Mucosa of rectum (tissue), 2 donors: Measurements from ENCODE around the gene TMEM222.

Experiments
- H3K27ac ChIP-seq, 2 donors: one replicate each; pipeline ENCODE4 v1.7.0; 2013; ENCODE audit warnings: inconsistent platforms in 2 of 2, low read depth in 2 of 2, low read length in 2 of 2
- H3K27me3 ChIP-seq, 2 donors: one replicate each; pipeline ENCODE4 v1.7.0; 2013; ENCODE audit warnings: low read length in 2 of 2; ENCODE audit not compliant: control insufficient read depth in 2 of 2, insufficient read depth in 2 of 2
- H3K36me3 ChIP-seq, 2 donors: one replicate each; pipeline ENCODE4 v1.7.0; 2013; ENCODE audit warnings: low read length in 2 of 2; ENCODE audit not compliant: control insufficient read depth in 2 of 2, insufficient read depth in 2 of 2
- H3K4me1 ChIP-seq, 2 donors: one replicate each; pipeline ENCODE4 v1.7.0; 2013; ENCODE audit warnings: low read length in 2 of 2, mild to moderate bottlenecking in 1 of 2; ENCODE audit not compliant: control insufficient read depth in 2 of 2, insufficient read depth in 2 of 2
- H3K4me3 ChIP-seq, 2 donors: one replicate each; pipeline ENCODE4 v1.7.0; 2013; ENCODE audit warnings: low read length in 2 of 2
- H3K9ac ChIP-seq, 2 donors: one replicate each; pipeline ENCODE4 v1.7.0; 2013; ENCODE audit warnings: low read length in 2 of 2, low read depth in 1 of 2, mild to moderate bottlenecking in 1 of 2
- H3K9me3 ChIP-seq, 2 donors: one replicate each; pipeline ENCODE4 v1.7.0; 2013; ENCODE audit warnings: low read length in 2 of 2; ENCODE audit not compliant: control insufficient read depth in 2 of 2
- donor health status: healthy.
- donor health status: Normal muscosa, but diverticular disease.

The TMEM222 gene

GRCh38 chr1:27327964-27328363 is 6.0 kb downstream of the TMEM222 start:
- no peaks in the 10 kb centered on the region for H3K27me3 ChIP-seq
- peaks cover 6 to 10% of the 10 kb centered on the region in 2 donors for H3K4me1 ChIP-seq
- H3K27ac ChIP-seq, result no peak overlapping the region
- H3K4me3 ChIP-seq, result no peak overlapping the region
- no peaks in the 10 kb centered on the region for H3K9me3 ChIP-seq
- H3K9ac ChIP-seq, result no peak overlapping the region
- H3K36me3 ChIP-seq, result peaks cover 28 to 46% of the 10 kb centered on the region in 2 donors

- no peak overlapping the region for H3K27ac ChIP-seq
- peaks cover 39 to 57% of the 10 kb centered on the region in 2 donors for H3K36me3 ChIP-seq
- no peaks in the 10 kb centered on the region for H3K27me3 ChIP-seq
- H3K9me3 ChIP-seq, result no peaks in the 10 kb centered on the region
- no peaks in the 10 kb centered on the region for H3K4me1 ChIP-seq
- no peak overlapping the region for H3K4me3 ChIP-seq
- no peak overlapping the region for H3K9ac ChIP-seq
These were observed 8.8 kb downstream of the TMEM222 start for GRCh38 chr1:27330786-27331185.

GRCh38 chr1:27331426-27331825 is 9.5 kb downstream of the TMEM222 start:
- H3K36me3 ChIP-seq, result peaks cover 39 to 58% of the 10 kb centered on the region in 2 donors
- H3K27ac ChIP-seq, result no peak overlapping the region
- no peaks in the 10 kb centered on the region for H3K4me1 ChIP-seq
- no peak overlapping the region for H3K9ac ChIP-seq
- no peak overlapping the region for H3K4me3 ChIP-seq
- H3K9me3 ChIP-seq, result no peaks in the 10 kb centered on the region
- H3K27me3 ChIP-seq, result no peaks in the 10 kb centered on the region

- Histone ChIP-seq H3K9ac (no peak overlapping the region), H3K36me3 (peaks cover 39 to 59% of the 10 kb centered on the region in 2 donors), H3K9me3 (no peaks in the 10 kb centered on the region), H3K27ac (no peak overlapping the region), H3K4me3 (no peak overlapping the region), H3K27me3 (no peaks in the 10 kb centered on the region), H3K4me1 (no peaks in the 10 kb centered on the region)
These were observed 10.0 kb downstream of the TMEM222 start for GRCh38 chr1:27331922-27332321.

GRCh38 chr1:27332536-27333281 is 10.7 kb downstream of the TMEM222 start:
- Histone ChIP-seq H3K9me3 (no peaks in the 10 kb centered on the region), H3K27ac (no peak overlapping the region), H3K27me3 (no peaks in the 10 kb centered on the region), H3K36me3 (peaks cover 39 to 59% of the 10 kb centered on the region in 2 donors), H3K4me1 (no peaks in the 10 kb centered on the region), H3K9ac (no peak overlapping the region), H3K4me3 (no peak overlapping the region)

GRCh38 chr1:27333717-27334279 is 11.8 kb downstream of the TMEM222 start:
- H3K27ac ChIP-seq, result no peak overlapping the region
- peaks cover 34 to 56% of the 10 kb centered on the region in 2 donors for H3K36me3 ChIP-seq
- H3K9ac ChIP-seq, result no peak overlapping the region
- no peaks in the 10 kb centered on the region for H3K9me3 ChIP-seq
- H3K4me3 ChIP-seq, result no peak overlapping the region
- no peaks in the 10 kb centered on the region for H3K27me3 ChIP-seq
- no peaks in the 10 kb centered on the region for H3K4me1 ChIP-seq

- H3K27me3 ChIP-seq, result no peaks in the 10 kb centered on the region
- H3K9ac ChIP-seq, result no peak overlapping the region
- H3K4me3 ChIP-seq, result no peak overlapping the region
- no peaks in the 10 kb centered on the region for H3K4me1 ChIP-seq
- no peak overlapping the region for H3K27ac ChIP-seq
- peaks cover 34 to 54% of the 10 kb centered on the region in 2 donors for H3K36me3 ChIP-seq
- H3K9me3 ChIP-seq, result no peaks in the 10 kb centered on the region
These were observed 13.8 kb downstream of the TMEM222 start for GRCh38 chr1:27335506-27336422.

GRCh38 chr1:27336756-27337155 is 14.8 kb downstream of the TMEM222 start:
- no peak overlapping the region for H3K4me3 ChIP-seq
- H3K27me3 ChIP-seq, result no peaks in the 10 kb centered on the region
- H3K9me3 ChIP-seq, result no peaks in the 10 kb centered on the region
- H3K27ac ChIP-seq, result no peak overlapping the region
- H3K36me3 ChIP-seq, result peaks cover 31 to 49% of the 10 kb centered on the region in 2 donors
- H3K9ac ChIP-seq, result no peak overlapping the region
- peaks cover 2 to 8% of the 10 kb centered on the region in 2 donors for H3K4me1 ChIP-seq

- Histone ChIP-seq H3K9me3 (no peaks in the 10 kb centered on the region), H3K36me3 (peaks cover 17 to 31% of the 10 kb centered on the region in 2 donors), H3K4me3 (no peak overlapping the region), H3K27me3 (no peaks in the 10 kb centered on the region), H3K9ac (no peak overlapping the region), H3K4me1 (peaks cover 16 to 23% of the 10 kb centered on the region in 2 donors), H3K27ac (no peak overlapping the region)
These were observed 16.8 kb downstream of the TMEM222 start for GRCh38 chr1:27338751-27339150.

GRCh38 chr1:27339213-27339612 is 17.2 kb downstream of the TMEM222 start:
- Histone ChIP-seq H3K27ac (no peak overlapping the region), H3K36me3 (peaks cover 13 to 26% of the 10 kb centered on the region in 2 donors), H3K9me3 (no peaks in the 10 kb centered on the region), H3K4me1 (peaks cover 16 to 23% of the 10 kb centered on the region in 2 donors), H3K27me3 (no peaks in the 10 kb centered on the region), H3K4me3 (no peak overlapping the region), H3K9ac (no peak overlapping the region)
